H9 (cell line): ENCODE results near the gene MYO15A. TPM values are rescaled to one million over a fixed set of nuclear protein-coding genes. Genes with fewer than 3 reads are reported as not detected.
A peak's percentile ranks its signal among the peaks of the same experiment; 100 is the strongest.

Source experiments
- DNase-seq: peaks from one replicate; pipeline ENCODE4 v3.0.0-alpha.2; 2017
- H2AFZ ChIP-seq: one replicate; pipeline ENCODE4 v1.6.1; 2013; ENCODE audit warnings: mild to moderate bottlenecking, low read length, control low read depth, moderate library complexity
- H2AK5ac ChIP-seq: 2 replicates; pipeline ENCODE4 v1.6.1; 2013; ENCODE audit warnings: low read length, control low read depth, mixed read lengths; ENCODE audit not compliant: insufficient read length
- H2BK120ac ChIP-seq: one replicate; pipeline ENCODE4 v1.6.1; 2013; ENCODE audit warnings: low read depth, mild to moderate bottlenecking, low read length, control low read depth, inconsistent platforms; ENCODE audit not compliant: poor library complexity, severe bottlenecking
- H2BK12ac ChIP-seq: 2 replicates; pipeline ENCODE4 v1.6.1; 2013; ENCODE audit warnings: low read length, control low read depth, mixed read lengths, low read depth; ENCODE audit not compliant: insufficient read length
- H2BK15ac ChIP-seq: 2 replicates; pipeline ENCODE4 v1.6.1; 2013; ENCODE audit warnings: low read depth, low read length, control low read depth
- H2BK20ac ChIP-seq: one replicate; pipeline ENCODE4 v1.6.1; 2013; ENCODE audit warnings: low read depth, mild to moderate bottlenecking, low read length, control low read depth, inconsistent platforms; ENCODE audit not compliant: poor library complexity, severe bottlenecking
- H2BK5ac ChIP-seq: 2 replicates; pipeline ENCODE4 v1.6.1; 2013; ENCODE audit warnings: low read length, control low read depth, mixed read lengths; ENCODE audit not compliant: insufficient read length
- H3K14ac ChIP-seq: 2 replicates; pipeline ENCODE4 v1.6.1; 2013; ENCODE audit warnings: low read length, control low read depth; ENCODE audit not compliant: insufficient read depth
- H3K18ac ChIP-seq: 2 replicates; pipeline ENCODE4 v1.6.1; 2013; ENCODE audit warnings: low read depth, mild to moderate bottlenecking, mixed read lengths, low read length, control low read depth; ENCODE audit not compliant: insufficient read length
- H3K23ac ChIP-seq: 2 replicates; pipeline ENCODE4 v1.6.1; 2013; ENCODE audit warnings: low read length, control low read depth, mixed read lengths, low read depth; ENCODE audit not compliant: insufficient read length
- H3K23me2 ChIP-seq: 2 replicates; pipeline ENCODE4 v1.6.1; 2013; ENCODE audit warnings: low read depth, mild to moderate bottlenecking, mixed read lengths, low read length, control low read depth; ENCODE audit not compliant: insufficient read length, poor library complexity, severe bottlenecking
- H3K27ac ChIP-seq: 2 replicates; pipeline ENCODE4 v1.5.1; 2013; ENCODE audit warnings: low read length, control low read depth, mixed read lengths, low read depth; ENCODE audit not compliant: insufficient read length
- H3K27me3 ChIP-seq: 2 replicates; pipeline ENCODE4 v1.6.1; 2013; ENCODE audit warnings: low read length, control low read depth, inconsistent platforms; ENCODE audit not compliant: insufficient read depth
- H3K4ac ChIP-seq: 2 replicates; pipeline ENCODE4 v1.6.1; 2013; ENCODE audit warnings: low read depth, mild to moderate bottlenecking, control low read depth, inconsistent platforms, low read length, moderate library complexity
- H3K4me1 ChIP-seq: 2 replicates; pipeline ENCODE4 v1.6.1; 2013; ENCODE audit warnings: low read length, control low read depth, inconsistent platforms; ENCODE audit not compliant: insufficient read depth
- H3K4me2 ChIP-seq: 2 replicates; pipeline ENCODE4 v1.6.1; 2013; ENCODE audit warnings: low read length, control low read depth, mixed read lengths; ENCODE audit not compliant: insufficient read length, insufficient read depth
- H3K56ac ChIP-seq: 2 replicates; pipeline ENCODE4 v1.6.1; 2013; ENCODE audit warnings: low read depth, mild to moderate bottlenecking, mixed read lengths, low read length, control low read depth; ENCODE audit not compliant: insufficient read length
- H3K79me1 ChIP-seq: 2 replicates; pipeline ENCODE4 v1.6.1; 2013; ENCODE audit warnings: low read depth, mild to moderate bottlenecking, moderate library complexity, low read length, control low read depth, inconsistent platforms; ENCODE audit not compliant: insufficient read depth, poor library complexity, severe bottlenecking
- H3K79me2 ChIP-seq: 2 replicates; pipeline ENCODE4 v1.6.1; 2013; ENCODE audit warnings: low read length, control low read depth, inconsistent platforms; ENCODE audit not compliant: insufficient read depth
- H3K9ac ChIP-seq: 2 replicates; pipeline ENCODE4 v1.6.1; 2013; ENCODE audit warnings: low read length, control low read depth, mixed read lengths; ENCODE audit not compliant: insufficient read length; ENCODE audit errors: extremely low read depth
- H3K9me3 ChIP-seq: one replicate; pipeline ENCODE4 v1.6.1; 2013; ENCODE audit warnings: low read depth, low read length, inconsistent platforms; ENCODE audit not compliant: control insufficient read depth
- H3T11ph ChIP-seq: one replicate; pipeline ENCODE4 v1.6.1; 2013; ENCODE audit warnings: mild to moderate bottlenecking, low read length, control low read depth, inconsistent platforms
- H4K20me1 ChIP-seq: one replicate; pipeline ENCODE4 v1.6.1; 2013; ENCODE audit not compliant: control insufficient read depth, insufficient read length, insufficient read depth
- H4K5ac ChIP-seq: 2 replicates; pipeline ENCODE4 v1.6.1; 2013; ENCODE audit warnings: low read depth, mild to moderate bottlenecking, mixed read lengths, low read length, control low read depth; ENCODE audit not compliant: insufficient read length
- H4K8ac ChIP-seq: replicated peaks from 2 replicates; pipeline ENCODE4 v1.6.1; 2013; ENCODE audit warnings: low read length, control low read depth, mixed read lengths, low read depth; ENCODE audit not compliant: insufficient read length
- H4K91ac ChIP-seq: 2 replicates; pipeline ENCODE4 v1.6.1; 2013; ENCODE audit warnings: low read depth, mild to moderate bottlenecking, moderate library complexity, mixed read lengths, low read length, control low read depth; ENCODE audit not compliant: insufficient read length
- H3K27ac Mint-ChIP-seq, 3 experiments: 2 replicates in 2 of 3; 3 replicates in 1 of 3; pipeline ENCODE4 v1.8.0; 2020 to 2021; ENCODE audit warnings: mixed read lengths in 3 of 3, mild to moderate bottlenecking in 1 of 3, moderate library complexity in 1 of 3
- H3K27me3 Mint-ChIP-seq: 2 replicates; pipeline ENCODE4 v1.8.0; 2021; ENCODE audit warnings: low read depth, mild to moderate bottlenecking, moderate library complexity, mixed read lengths
- H3K36me3 Mint-ChIP-seq, 3 experiments: 2 replicates in 2 of 3; 3 replicates in 1 of 3; pipeline ENCODE4 v1.8.0; 2020 to 2021; ENCODE audit warnings: low read depth in 3 of 3, mixed read lengths in 3 of 3; ENCODE audit not compliant: insufficient read depth in 1 of 3
- H3K4me1 Mint-ChIP-seq, 2 experiments: 2 replicates each; pipeline ENCODE4 v1.8.0; 2020; ENCODE audit warnings: mixed read lengths in 2 of 2
- H3K4me3 Mint-ChIP-seq, 2 experiments: 2 replicates in 1 of 2; 3 replicates in 1 of 2; pipeline ENCODE4 v1.8.0; 2020 to 2021; ENCODE audit warnings: mild to moderate bottlenecking in 2 of 2, mixed read lengths in 2 of 2, moderate library complexity in 1 of 2
- H3K9me3 Mint-ChIP-seq, 2 experiments: 2 replicates in 1 of 2; 3 replicates in 1 of 2; pipeline ENCODE4 v1.8.0; 2020; ENCODE audit warnings: mild to moderate bottlenecking in 2 of 2, mixed read lengths in 2 of 2, moderate library complexity in 1 of 2
- WGBS: extraction: QIAGEN DNeasy Blood & Tissue Kit; methylation state at CpG from one replicate; pipeline ENCODE4 v1.1.7; 2013; ENCODE audit warnings: missing lambda C conversion rate, low lambda C conversion rate, mixed read lengths; ENCODE audit not compliant: insufficient read length; ENCODE audit errors: extremely low coverage; 5-methylcytosine and 5-hydroxymethylcytosine counted together
- total RNA-seq: library from RNA; stranded (reverse); gene quantifications from 2 replicates; pipeline ENCODE4 v1.2.1, GENCODE V29; 2021
- TF ChIP-seq, protein P1 (sequence below): fragments of 200-600 bp; sonication (generic); conservative IDR thresholded peaks from 3 replicates; pipeline ENCODE4 v1.8.0; 2021; ENCODE audit warnings: antibody characterized with exemption, mild to moderate bottlenecking

The MYO15A gene
- total RNA-seq, 1 experiment from 2014 or later: 2.5 TPM

DNA sequence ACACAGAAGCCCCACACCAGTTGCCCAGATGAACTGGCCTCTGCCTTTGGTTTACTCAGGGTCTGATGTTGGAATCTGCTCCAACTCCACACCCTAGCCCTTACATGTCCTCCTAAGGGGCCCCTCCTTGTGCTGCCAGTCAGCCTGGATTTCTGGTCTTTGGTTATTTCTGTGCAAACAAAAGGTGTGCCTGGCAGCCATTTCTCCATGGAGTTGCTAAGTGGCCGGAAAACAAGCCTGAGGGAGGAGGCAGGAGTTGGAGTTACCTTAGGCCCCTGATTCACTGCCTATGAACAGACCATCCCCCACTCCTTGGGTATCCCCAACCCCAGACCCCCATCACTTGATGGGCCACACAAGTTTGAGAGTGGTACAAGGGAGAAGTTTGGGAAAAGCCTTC is 70.6 kb downstream of the MYO15A start:
- WGBS: no CpG with 5 or more reads among the region's 1 CpG
- no peak overlapping the region for H2AFZ ChIP-seq

More for the DNA sequence above, 70.6 kb downstream of the MYO15A start:
- H4K5ac ChIP-seq: no peak overlapping the region
- no peaks in the 10 kb centered on the region for H3K79me2 ChIP-seq
- no peak overlapping the region for H2AK5ac ChIP-seq
- H2BK20ac ChIP-seq: no peak overlapping the region
- H4K8ac ChIP-seq: no peak overlapping the region
- Mint-ChIP-seq H3K36me3 (no peaks in the 10 kb centered on the region), H3K9me3 (no peaks in the 10 kb centered on the region), H3K27ac (peak overlapping the region in 2 of 3 experiments; percentile 2 to 25; a peak in 2 of 7 replicates), H3K4me3 (no peak overlapping the region; a peak in 1 of 5 replicates), H3K4me1 (peaks cover 13 to 22% of the 10 kb centered on the region in 2 experiments), H3K27me3 (no peaks in the 10 kb centered on the region)
- H3K79me1 ChIP-seq: no peaks in the 10 kb centered on the region
- no peaks in the 10 kb centered on the region for H3K9me3 ChIP-seq
- H3K14ac ChIP-seq: no peak overlapping the region
- no peak overlapping the region for H3K56ac ChIP-seq
- TF ChIP-seq, protein P1, sequence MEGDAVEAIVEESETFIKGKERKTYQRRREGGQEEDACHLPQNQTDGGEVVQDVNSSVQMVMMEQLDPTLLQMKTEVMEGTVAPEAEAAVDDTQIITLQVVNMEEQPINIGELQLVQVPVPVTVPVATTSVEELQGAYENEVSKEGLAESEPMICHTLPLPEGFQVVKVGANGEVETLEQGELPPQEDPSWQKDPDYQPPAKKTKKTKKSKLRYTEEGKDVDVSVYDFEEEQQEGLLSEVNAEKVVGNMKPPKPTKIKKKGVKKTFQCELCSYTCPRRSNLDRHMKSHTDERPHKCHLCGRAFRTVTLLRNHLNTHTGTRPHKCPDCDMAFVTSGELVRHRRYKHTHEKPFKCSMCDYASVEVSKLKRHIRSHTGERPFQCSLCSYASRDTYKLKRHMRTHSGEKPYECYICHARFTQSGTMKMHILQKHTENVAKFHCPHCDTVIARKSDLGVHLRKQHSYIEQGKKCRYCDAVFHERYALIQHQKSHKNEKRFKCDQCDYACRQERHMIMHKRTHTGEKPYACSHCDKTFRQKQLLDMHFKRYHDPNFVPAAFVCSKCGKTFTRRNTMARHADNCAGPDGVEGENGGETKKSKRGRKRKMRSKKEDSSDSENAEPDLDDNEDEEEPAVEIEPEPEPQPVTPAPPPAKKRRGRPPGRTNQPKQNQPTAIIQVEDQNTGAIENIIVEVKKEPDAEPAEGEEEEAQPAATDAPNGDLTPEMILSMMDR: no peak
- H3K18ac ChIP-seq: no peak overlapping the region
- no peak overlapping the region for H3K9ac ChIP-seq
- no peak overlapping the region for H3K4me2 ChIP-seq
- no peak overlapping the region for H2BK120ac ChIP-seq
- no peak overlapping the region for H3K4ac ChIP-seq
- H3K27me3 ChIP-seq: no peaks in the 10 kb centered on the region
- H3K4me1 ChIP-seq: no peaks in the 10 kb centered on the region
- H4K91ac ChIP-seq: no peak overlapping the region
- H3K23ac ChIP-seq: no peak overlapping the region
- peaks cover under 1% of the 10 kb centered on the region for H3K23me2 ChIP-seq
- DNase-seq: no peak
- no peak overlapping the region for H2BK5ac ChIP-seq
- no peak overlapping the region for H3T11ph ChIP-seq
- H2BK12ac ChIP-seq: no peak overlapping the region
- H4K20me1 ChIP-seq: no peaks in the 10 kb centered on the region
- H3K27ac ChIP-seq: no peak overlapping the region
- H2BK15ac ChIP-seq: no peak overlapping the region
